ENCODE data around the gene VWC2L.

Gene VWC2L

DNA sequence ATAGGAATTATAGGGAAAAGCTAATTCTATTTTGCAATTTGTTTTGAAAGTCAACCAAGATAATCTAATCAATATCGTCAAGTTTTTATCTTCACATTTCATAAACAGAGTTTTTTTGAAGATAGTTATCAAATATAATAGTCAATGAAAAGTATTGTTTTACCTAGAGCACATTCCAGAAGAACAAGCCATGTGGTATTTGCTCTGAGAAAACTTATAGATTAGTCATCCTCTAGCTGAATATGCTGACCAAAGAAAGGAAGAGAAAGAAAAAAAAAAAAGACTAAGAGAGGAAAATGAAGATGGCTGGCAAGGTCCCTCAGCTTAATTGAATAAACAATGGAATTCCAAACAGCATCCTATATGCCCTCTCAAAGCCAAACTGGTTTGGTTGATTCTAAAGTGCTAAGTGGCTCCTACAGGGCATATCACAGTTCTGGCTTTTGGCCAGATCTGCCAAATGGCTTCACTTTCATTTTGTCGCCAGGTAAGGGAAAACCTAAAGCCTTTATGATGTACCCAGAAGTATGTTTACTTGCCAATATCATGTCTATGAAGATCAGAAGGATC lies 132.6 kb downstream of the VWC2L start:
- no peak for DNase-seq

DNA sequence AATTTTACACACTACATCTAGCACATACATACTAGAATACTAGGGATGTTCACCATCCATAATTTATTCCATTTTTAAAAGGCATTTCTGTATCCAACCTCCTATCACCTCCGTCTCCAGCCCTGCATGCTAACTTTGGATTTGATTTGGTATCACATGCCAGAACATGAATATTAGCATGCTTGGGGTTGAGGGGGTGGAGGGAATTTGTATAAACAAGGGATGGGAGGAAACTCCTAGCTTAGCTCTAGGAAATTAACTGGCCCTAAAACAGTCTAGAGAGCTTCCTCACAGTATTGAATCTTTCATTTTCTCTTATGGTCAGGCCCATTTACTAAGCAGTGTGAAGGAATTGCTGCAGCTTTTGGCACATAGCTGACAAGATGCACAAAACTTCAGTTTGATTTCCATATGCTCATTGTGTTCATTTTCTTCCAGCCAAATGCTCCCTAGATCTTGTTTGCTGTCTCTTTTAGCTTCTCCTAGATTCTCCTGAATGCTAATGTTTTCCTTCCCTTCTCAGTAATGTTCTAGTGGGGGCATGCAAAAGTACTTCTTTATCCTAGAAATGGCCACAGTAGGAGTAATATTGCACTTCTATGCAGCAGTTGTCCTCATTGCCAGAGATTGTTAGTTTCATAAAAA lies 135.2 kb downstream of the VWC2L start:
- DNase-seq, result no peak

DNA sequence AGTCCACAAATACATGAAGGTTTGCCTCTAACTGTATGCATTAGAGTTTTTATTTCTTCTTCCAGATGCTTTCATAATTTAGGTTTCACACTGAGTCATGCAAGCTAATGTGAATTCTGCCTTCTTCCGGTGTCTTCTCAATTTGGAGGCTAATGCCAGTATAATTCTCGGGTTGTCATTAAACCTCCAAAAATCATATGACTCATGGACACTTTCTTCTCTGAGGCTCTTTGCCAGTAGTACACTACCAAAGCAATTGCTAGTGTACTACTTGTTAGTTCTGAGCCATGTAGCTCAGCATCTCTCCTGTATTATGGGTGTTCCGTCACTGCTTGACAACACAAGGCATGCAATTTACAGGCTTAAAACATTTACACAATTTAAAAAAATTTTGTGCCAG lies 137.1 kb downstream of the VWC2L start:
- DNase-seq, result no peak

DNA sequence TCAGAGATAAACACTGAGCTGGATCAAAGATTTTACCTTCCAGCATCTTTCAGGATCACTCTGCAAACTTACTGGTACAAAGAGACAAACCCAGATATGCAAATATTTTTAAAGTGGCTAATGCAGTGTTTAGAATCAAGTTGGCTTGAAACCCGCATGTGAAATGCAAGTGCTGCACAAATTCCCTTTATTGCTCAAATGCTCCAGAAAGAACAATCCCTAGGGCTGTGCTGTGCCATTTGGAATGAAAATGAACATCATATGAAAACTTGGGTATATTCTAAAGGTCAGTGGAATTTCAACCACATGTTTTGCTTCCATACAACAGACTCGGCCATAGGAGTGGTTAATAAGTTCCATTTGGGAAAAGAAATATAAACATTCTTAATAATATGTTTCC lies 139.1 kb downstream of the VWC2L start:
- no peak for DNase-seq

DNA sequence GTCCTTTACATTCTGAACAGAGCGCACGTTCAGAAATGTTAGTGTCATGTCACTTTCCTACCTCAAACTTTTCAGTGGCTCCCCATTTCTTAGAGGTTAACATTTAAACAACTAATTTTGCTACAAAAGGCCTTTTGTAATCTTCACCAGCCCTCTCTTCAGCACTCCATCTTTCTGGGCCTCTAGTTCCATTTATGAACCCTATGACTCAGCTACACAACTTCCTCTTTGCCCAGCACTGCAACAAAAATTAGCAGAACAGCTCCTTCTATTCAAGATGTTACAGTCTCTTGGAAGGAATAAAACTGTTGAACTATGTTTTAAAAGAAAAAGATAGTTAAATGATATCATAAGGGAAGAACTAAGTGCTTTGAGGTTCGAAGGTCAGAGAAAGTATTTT lies 139.9 kb downstream of the VWC2L start:
- DNase-seq, result no peak

DNA sequence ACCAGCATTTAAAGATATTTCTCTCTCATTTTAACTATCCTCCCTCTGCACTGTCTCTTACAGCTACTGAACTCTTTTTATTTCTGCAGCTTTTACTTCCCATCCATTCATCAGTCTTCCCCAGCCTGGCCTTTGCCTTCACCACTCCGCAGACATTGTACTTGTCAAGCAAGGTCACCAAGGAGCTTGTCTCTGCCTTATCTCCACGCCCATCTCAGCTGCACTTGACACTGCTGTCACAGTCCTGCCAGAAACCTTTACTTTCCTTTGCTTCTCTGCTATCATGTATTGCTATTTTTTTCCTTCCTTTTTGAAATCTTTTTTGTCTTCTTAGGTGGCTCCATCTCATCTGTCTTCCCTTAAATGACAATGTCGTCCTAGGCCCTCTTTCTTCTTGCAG lies 147.0 kb downstream of the VWC2L start:
- no peak for DNase-seq

DNA sequence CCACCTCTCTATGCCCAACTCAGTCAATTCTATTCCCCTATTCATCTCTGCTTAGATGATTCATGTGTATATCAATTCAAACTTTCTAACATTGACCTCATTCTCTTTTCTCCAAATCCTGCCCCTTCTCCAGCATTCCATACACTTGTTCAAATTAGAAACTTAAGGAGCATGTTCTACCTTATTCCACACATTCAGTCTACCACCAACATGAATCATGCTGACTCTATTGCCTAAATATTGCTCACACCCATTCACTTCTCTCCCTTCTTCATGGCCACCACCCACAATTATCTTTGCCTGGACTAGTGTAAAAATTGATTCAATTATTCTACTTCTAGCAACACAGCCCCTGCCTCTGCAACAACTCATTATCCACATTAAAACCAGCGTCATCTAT lies 147.5 kb downstream of the VWC2L start:
- no peak for DNase-seq

DNA sequence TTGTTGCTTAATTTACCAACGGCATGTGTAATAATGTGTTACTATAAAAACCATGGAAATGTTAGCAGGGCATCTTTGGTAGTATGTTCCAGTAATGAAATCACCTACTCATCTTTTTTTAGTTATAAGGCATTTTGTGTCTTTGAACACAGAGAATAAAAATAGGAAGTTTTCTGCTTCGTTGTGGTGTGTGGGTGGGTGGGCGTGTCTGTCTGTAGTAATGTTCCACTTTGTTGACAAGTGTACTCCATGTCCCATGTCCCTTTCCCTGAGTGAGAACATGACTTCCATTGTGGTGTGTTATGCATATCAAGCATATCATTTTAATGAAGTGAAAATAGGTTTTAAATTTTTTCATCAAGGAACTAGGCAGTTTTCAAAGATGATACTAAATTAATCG lies 149.3 kb downstream of the VWC2L start:
- DNase-seq, result no peak

DNA sequence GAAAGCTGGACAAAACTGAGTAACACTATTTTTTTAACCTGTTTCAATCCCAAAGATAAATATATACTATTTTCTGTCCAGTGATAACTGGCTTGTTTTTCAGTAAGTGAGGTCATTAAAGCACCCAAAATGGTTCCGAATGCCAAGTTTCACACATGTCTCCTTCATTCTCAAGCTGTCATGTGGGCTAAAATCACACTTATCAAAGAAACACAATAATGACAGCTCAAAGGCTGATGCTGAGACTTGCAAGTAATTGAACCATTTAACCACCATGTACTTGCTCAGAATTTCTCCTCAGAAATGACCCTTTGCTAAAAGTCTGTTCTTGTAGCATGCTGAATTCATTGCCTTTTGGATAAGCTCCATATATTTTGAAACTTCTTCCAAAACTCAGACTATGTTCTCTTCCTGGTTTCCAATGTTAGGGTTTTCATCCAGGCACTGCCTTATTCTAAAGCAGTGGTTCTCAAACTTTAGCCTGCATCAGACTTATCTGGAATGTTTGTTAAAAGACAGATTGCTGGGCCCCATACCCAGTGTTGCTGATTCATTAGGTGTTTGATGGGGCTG lies 149.8 kb downstream of the VWC2L start:
- DNase-seq, result no peak

DNA sequence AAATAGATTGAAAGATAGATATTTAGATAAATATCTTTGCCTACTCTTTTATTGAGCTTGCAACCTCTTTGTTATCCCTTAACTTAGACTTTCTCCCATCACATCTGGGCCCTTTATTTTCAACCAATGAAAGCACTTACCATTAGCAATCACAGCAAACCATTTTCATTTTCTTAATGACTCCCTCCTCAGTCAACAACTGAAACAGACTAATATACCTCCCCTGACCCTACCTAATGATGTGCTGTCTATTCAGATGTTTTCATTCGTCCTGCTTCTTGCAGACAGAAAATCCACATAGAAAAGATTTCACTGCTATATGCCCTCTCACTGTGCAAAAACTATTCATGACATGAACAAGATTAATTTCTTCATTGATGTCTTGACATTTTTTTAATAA lies 154.4 kb downstream of the VWC2L start:
- DNase-seq, result no peak

DNA sequence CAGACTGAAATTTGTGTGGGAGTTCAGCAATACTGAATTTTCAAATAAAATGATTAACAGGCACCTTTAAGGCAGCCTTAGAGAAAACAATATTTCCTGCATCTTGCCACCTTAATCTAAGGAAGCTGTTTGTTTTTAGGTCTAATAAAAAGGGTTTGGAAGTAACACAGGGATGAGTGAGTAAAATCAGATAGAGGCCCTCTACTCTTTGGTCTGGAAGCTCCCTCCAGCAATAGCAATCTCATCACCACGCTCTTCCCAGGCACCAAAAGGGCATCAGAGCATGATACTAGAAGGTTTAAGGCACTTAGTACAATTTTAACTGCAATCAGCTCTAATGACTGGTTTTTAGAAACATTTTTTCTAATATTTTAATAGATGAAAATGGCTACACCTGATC lies 155.6 kb downstream of the VWC2L start:
- DNase-seq, result no peak

DNA sequence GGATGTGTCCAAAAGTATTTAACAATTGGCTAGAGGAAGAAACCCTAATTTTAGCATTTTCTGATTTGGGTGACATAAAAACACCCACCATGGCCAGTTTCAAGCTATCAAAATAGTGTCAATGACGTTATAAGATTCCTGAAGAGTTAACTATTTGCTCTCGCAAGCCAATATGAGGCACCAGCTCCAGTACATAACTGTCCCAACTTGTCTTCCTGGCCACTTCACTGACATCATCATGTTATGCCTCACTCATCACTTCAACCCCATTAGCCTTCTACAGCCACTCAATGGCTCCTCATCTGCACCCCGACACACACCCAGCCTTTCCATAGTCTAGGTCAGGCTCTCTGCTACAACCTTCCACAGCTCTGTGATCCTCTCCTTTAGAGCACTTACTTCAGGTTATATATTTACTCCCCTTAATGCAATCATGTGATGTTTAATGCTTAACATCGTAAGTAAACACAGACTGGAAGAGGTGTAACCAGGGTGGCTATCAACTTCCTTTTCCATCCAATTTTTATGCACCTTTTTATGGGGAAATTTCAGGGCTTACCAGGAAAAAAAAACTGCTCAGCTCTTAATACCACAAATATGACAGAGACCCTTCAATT lies 158.7 kb downstream of the VWC2L start:
- no peak for DNase-seq

DNA sequence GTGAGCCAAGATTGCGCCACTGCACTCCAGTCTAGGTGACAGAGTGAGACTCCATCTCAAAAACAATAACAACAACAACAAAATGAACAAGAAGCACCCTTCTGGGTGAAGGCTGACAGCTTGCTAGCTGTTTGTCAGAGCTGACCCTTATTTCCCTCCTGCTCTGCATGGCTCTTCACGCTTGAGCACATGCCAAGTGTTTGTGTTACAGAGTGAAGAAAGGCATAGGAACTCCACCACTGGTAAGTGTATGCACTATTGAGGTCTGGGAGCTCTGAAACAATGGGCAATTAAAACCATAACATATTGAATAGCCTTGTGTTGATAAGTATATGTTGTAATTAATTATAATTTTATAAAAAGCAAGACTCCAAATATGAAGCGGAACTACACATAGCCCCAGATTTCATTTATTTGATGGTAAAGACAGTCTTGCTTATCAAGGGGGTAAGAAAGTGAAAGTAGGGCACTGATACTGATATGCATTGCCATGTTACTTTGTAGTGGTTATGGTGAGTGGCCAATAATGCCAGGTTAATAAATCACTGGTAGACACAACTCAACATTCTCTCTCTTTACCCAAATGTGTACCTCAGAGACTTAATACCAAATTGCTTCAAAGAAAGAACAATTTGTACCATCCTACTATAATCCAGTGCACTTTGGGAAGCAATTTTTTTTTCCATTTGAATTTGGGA lies 163.4 kb downstream of the VWC2L start:
- DNase-seq, result no peak

DNA sequence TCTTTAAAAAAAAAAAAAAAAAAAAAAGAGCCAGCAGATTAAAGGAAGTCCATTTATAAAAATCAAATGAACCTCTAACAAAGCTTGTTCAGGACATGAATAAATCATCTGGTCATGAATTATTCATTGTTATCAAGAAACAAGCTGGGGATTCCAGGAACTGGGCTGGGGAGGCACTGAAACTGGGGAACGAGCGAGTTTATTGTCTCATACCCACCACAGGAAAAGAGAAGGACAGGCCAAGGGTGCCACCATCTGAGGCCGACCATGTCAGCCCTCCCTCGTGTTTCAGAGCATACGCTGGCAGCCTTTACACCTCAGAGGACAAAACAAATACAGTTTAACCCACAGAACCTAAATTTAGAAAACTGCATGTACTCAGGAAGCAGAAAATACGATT lies 164.2 kb downstream of the VWC2L start:
- no peak for DNase-seq

DNA sequence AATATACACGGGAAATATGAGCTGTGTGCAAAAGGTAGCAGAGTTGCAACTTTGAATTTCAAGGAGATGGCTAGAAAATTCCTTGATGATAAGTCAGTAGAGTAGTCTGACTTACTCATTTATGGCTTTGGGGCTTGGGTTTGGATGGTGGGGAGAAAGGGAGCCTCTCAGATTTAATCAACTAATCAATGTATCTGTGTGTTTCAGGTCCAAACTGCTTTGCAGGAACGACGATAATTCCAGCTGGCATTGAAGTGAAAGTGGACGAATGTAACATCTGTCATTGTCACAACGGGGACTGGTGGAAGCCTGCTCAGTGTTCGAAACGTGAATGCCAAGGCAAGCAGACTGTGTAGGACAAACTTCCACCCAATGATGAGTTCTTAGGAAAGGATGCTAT lies 164.6 kb downstream of the VWC2L start:
- DNase-seq, result no peak

DNA sequence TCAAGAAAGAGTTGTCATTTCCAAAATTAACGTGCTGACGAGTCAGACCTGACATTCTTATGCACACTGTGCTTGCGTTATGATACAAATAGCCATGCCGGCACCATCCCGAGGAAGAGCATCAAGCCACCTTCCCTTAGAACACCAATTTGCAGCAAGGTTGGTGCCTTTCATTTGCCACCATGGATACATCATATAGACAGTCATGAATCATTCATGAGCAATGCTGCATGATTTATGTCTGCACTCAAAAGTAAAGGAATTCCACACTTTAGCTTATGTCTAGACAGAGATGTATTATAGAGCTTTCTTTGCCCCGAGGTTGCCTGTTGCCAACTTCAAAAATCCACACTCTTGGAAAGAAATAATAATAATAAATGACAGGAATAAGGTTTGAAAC lies 166.9 kb downstream of the VWC2L start:
- no peak for DNase-seq

DNA sequence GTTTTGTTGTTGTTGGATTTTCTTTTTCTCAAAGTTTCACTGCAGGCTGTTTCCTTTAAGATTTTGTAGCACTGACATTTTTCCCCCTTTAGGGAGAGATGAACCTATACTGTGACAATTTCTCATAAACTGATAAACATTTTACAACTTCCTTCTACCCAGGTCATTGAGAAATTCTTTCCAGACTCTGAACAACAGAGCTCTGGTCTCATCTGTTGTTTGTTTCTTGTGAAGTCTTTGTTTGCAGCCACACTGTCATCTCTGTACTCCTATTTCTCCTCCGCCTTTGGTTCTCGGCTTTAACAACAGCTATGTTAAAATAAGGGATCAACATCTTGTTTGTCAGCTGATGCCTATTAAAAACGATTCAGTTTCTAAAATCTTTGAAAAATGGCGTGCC lies 167.6 kb downstream of the VWC2L start:
- no peak for DNase-seq

DNA sequence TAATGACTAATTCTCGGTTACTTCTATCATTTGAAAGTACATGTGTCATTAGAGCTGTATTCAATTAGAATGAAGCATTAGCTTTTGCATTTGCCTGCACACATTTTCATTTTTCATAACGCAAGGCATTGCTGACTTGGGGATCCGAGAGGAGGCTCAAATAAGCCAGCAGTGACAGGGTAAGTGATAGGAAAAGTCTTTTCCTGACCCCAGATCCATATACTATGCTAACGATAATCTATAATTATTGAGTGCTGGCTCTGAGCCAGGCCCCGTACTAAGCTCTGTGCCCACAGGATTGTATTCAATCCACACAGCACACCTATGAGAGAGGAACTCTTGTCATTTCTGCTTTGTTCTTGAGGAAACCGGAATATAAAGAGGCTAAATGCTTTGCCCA lies 168.2 kb downstream of the VWC2L start:
- no peak for DNase-seq

DNA sequence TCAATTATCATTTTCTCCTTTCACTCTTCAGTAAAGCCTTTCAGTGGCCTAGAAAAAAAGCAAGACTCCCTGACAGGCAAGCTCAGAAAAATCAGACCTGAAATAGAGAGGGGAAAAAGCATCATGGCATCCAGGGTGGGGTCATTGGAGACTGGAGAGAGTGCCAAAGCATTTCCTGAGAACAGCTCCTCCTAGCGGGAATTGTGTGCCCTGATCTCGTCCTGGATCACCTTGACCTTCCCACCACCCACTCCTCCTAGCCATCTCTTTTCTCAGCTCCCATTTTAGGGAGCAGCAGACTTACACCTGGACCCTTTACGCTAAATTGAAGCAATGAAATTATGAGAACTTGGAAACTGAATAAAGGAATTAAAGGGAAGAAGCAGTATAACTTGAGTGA lies 176.6 kb downstream of the VWC2L start:
- no peak for DNase-seq

DNA sequence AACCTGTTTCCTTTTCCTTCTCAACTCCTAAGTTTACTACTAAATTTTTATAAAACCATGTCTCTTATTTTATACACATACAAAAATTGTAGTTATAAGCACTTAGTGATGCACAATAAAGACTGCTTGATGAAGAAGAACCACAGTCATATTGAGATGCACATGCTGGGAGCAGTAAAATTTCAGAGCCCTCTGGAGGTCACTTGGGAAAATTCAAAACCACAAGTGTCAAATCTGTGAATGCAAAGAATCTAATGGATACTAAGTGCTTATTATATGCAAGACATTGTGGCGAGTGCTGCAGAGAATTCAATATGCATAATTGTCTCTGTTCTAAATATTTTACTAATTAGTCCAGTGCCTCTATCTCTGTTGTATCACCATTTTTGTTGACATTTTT lies 180.5 kb downstream of the VWC2L start:
- DNase-seq, result no peak

DNA sequence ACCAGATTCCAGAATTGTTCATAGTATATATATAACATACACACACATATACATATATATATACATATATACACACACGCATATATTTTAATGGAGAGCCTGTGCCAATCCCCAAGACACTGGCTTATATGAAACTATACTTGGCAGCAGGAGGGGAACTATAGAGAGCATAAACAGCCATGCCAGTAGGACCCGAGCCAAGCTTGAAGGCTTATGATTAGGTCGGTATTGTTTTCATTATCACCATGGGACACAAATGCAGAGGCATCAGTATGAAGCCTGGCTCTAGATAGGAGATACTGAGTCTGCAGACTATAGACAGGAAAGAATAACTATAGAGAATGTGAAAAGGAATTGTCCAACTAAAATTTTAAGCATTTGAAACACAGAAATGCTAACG lies 181.2 kb downstream of the VWC2L start:
- no peak for DNase-seq

DNA sequence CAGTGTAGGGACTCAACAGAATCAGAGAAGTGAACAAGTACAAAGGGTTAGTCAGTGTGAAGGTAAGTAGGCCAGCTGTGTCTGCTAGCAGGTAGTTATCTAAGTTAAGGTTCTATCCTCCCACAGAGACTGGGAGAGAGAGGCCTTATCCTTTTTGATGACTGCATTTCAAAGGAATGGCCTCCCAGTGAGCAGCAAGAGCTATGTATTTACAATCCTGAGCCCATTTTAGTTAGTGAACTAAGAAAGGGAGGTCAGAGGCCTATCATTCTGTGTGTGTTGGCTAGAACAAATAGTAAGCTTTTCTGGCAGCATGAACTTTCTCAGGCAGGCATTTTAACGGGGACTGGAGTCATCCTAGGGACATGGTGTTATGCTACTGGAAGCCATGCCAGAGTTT lies 182.9 kb downstream of the VWC2L start:
- DNase-seq, result no peak

DNA sequence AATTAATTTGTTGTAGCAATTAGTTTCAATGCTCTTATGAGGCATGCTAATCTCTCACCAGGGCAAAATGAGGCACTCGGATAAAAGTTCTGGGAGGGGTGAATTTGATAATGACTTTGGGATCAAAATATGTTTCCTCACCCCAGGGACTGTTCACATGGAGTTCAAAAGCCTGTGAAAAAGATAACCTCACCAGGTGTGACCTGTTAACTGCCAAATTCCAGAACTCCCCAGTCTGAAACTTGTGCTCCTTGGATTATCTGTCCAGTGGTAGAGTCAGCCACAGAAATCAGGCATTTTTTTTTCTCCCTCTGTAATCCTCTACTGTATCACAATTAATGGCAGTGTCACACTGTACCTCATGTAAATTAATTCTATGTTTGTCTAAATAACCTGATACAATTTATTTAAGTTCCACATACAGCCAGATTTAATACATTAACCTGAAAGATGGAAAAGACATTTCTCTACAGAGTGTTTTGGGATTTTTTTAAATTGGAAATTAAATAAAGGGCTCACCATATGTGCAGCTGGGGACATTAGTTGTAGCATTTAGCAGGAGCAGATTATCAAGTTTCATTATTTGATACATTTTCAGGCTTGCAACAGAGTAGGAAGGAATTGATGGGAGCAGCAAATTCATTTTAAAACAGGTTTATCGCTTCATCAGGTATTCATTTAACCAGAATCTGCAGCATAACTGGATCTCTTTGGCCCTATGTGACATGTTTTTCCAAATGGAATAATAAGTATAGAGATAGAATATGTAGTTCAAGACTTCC lies 191.2 kb downstream of the VWC2L start:
- no peak for DNase-seq
